PFSK-1 (cell line): Measurements from ENCODE around the gene JKAMP.

Source experiments
- POLR2AphosphoS5 ChIP-seq: IDR thresholded peaks from 2 replicates; pipeline ENCODE4 v1.6.1; 2012; ENCODE audit warnings: low read depth, mild to moderate bottlenecking, control low read depth, low read length, moderate library complexity
- TAF1 ChIP-seq: IDR thresholded peaks from 2 replicates; pipeline ENCODE4 v1.6.1; 2012; ENCODE audit warnings: low read length, control low read depth, borderline replicate concordance; ENCODE audit not compliant: insufficient read depth
- TF ChIP-seq, protein P1 (sequence below), 2 experiments: IDR thresholded peaks; 2 replicates each; pipeline versions ENCODE4 v1.6.1 to v1.8.0; 2011 to 2012; ENCODE audit warnings: low read depth in 2 of 2, low read length in 2 of 2, control low read depth in 1 of 2, inconsistent platforms in 1 of 2, mild to moderate bottlenecking in 1 of 2, moderate library complexity in 1 of 2; ENCODE audit not compliant: insufficient read depth in 1 of 2

- no peak for TF ChIP-seq TAF1
- TF ChIP-seq, protein P1, sequence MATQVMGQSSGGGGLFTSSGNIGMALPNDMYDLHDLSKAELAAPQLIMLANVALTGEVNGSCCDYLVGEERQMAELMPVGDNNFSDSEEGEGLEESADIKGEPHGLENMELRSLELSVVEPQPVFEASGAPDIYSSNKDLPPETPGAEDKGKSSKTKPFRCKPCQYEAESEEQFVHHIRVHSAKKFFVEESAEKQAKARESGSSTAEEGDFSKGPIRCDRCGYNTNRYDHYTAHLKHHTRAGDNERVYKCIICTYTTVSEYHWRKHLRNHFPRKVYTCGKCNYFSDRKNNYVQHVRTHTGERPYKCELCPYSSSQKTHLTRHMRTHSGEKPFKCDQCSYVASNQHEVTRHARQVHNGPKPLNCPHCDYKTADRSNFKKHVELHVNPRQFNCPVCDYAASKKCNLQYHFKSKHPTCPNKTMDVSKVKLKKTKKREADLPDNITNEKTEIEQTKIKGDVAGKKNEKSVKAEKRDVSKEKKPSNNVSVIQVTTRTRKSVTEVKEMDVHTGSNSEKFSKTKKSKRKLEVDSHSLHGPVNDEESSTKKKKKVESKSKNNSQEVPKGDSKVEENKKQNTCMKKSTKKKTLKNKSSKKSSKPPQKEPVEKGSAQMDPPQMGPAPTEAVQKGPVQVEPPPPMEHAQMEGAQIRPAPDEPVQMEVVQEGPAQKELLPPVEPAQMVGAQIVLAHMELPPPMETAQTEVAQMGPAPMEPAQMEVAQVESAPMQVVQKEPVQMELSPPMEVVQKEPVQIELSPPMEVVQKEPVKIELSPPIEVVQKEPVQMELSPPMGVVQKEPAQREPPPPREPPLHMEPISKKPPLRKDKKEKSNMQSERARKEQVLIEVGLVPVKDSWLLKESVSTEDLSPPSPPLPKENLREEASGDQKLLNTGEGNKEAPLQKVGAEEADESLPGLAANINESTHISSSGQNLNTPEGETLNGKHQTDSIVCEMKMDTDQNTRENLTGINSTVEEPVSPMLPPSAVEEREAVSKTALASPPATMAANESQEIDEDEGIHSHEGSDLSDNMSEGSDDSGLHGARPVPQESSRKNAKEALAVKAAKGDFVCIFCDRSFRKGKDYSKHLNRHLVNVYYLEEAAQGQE (IDR thresholded peaks at IDR 0.05; ENCODE audit: insufficient read depth in 1 of 2, low read depth in 2 of 2, low read length in 2 of 2): no peak
- TF ChIP-seq POLR2AphosphoS5: no peak
Measured at GRCh38 chr14:59538936-59539335, 54.6 kb downstream of the JKAMP start.
